Neural cell (in vitro differentiated cells): ENCODE measurements around the gene GNPTG. TPM values are rescaled to one million over a fixed set of nuclear protein-coding genes. Genes with fewer than 3 reads are reported as not detected.

Experiments
- H2AFZ ChIP-seq: fragments of 200-600, 300-800 bp; sonication (generic), shearing (Covaris generic); 2 replicates; pipeline ENCODE4 v1.6.0; 2014; ENCODE audit warnings: low read depth, mild to moderate bottlenecking, antibody characterized with exemption, low read length, moderate library complexity
- H3F3A ChIP-seq: fragments of 200-600 bp; shearing (Covaris generic); 2 replicates; pipeline ENCODE4 v1.6.1; 2016; ENCODE audit warnings: mild to moderate bottlenecking, moderate library complexity, mixed read lengths, antibody characterized with exemption, low read length; ENCODE audit not compliant: insufficient read depth, poor library complexity, severe bottlenecking
- H3K27ac ChIP-seq: fragments of 200-600, 300-800 bp; sonication (generic), shearing (Covaris generic); 2 replicates; pipeline ENCODE4 v1.5.1; 2014; ENCODE audit warnings: mild to moderate bottlenecking, low read length, moderate library complexity
- H3K27me3 ChIP-seq: fragments of 300-800, 200-600 bp; sonication (generic), shearing (Covaris generic); 2 replicates; pipeline ENCODE4 v1.6.0; 2014; ENCODE audit warnings: mild to moderate bottlenecking, low read depth, low read length, moderate library complexity; ENCODE audit not compliant: insufficient read depth
- H3K36me3 ChIP-seq: fragments of 300-800, 200-600 bp; sonication (generic), shearing (Covaris generic); 2 replicates; pipeline ENCODE4 v1.5.1; 2014; ENCODE audit warnings: mild to moderate bottlenecking, antibody characterized with exemption, low read length, moderate library complexity; ENCODE audit not compliant: insufficient read depth
- H3K4me2 ChIP-seq: fragments of 300-800, 200-600 bp; sonication (generic), shearing (Covaris generic); 2 replicates; pipeline ENCODE4 v1.6.0; 2014; ENCODE audit warnings: mild to moderate bottlenecking, low read length
- H3K4me3 ChIP-seq: fragments of 300-800, 200-600 bp; sonication (generic), shearing (Covaris generic); 2 replicates; pipeline ENCODE4 v1.5.1; 2014; ENCODE audit warnings: mild to moderate bottlenecking, low read length, moderate library complexity
- H3K79me2 ChIP-seq: fragments of 200-600 bp; shearing (Covaris generic); replicated peaks from 2 replicates; pipeline ENCODE4 v1.6.0; 2014; ENCODE audit warnings: mild to moderate bottlenecking, low read length, moderate library complexity; ENCODE audit not compliant: insufficient read depth
- H3K9ac ChIP-seq: fragments of 300-800, 200-600 bp; sonication (generic), shearing (Covaris generic); 2 replicates; pipeline ENCODE4 v1.6.1; 2016; ENCODE audit warnings: mild to moderate bottlenecking, low read length, mixed read lengths
- H3K9me2 ChIP-seq: fragments of 200-600 bp; shearing (Covaris generic); 2 replicates; pipeline ENCODE4 v1.6.1; 2016; ENCODE audit warnings: mild to moderate bottlenecking, low read length, mixed read lengths; ENCODE audit not compliant: insufficient read depth
- H3K9me3 ChIP-seq: fragments of 200-600, 300-800 bp; sonication (generic), shearing (Covaris generic); 2 replicates; pipeline ENCODE4 v1.6.1; 2016; ENCODE audit warnings: mild to moderate bottlenecking, mixed run types, low read length, moderate library complexity, mixed read lengths
- H4K20me1 ChIP-seq: fragments of 200-600 bp; shearing (Covaris generic); 2 replicates; pipeline ENCODE4 v1.6.1; 2016; ENCODE audit warnings: mild to moderate bottlenecking, mixed run types; ENCODE audit not compliant: insufficient read depth
- EP300 ChIP-seq: fragments of 450-650 bp; conservative IDR thresholded peaks from 2 replicates; pipeline ENCODE4 v1.6.1; 2014; ENCODE audit warnings: antibody characterized with exemption, mild to moderate bottlenecking, moderate library complexity; ENCODE audit not compliant: poor library complexity, severe bottlenecking
- EZH2 ChIP-seq: fragments of 200-600, 300-800 bp; shearing (Covaris generic), sonication (generic); IDR thresholded peaks from 2 replicates; pipeline ENCODE4 v1.6.1; 2014; ENCODE audit warnings: antibody characterized with exemption, low read length, borderline replicate concordance, mild to moderate bottlenecking; ENCODE audit not compliant: insufficient read depth, poor library complexity, severe bottlenecking
- MXI1 ChIP-seq: fragments of 450-650 bp; conservative IDR thresholded peaks from 2 replicates; pipeline ENCODE4 v1.6.1; 2014; ENCODE audit warnings: antibody characterized with exemption, mild to moderate bottlenecking; ENCODE audit not compliant: poor library complexity, severe bottlenecking
- POLR2AphosphoS5 ChIP-seq: IDR thresholded peaks from 2 replicates; pipeline ENCODE4 v1.6.1; 2012
- RAD21 ChIP-seq: fragments of 450-650 bp; conservative IDR thresholded peaks from 2 replicates; pipeline ENCODE4 v1.6.1; 2014; ENCODE audit warnings: antibody characterized with exemption, mild to moderate bottlenecking, moderate library complexity
- SMC3 ChIP-seq: fragments of 450-650 bp; conservative IDR thresholded peaks from 2 replicates; pipeline ENCODE4 v1.6.1; 2014; ENCODE audit warnings: antibody characterized with exemption, mild to moderate bottlenecking, moderate library complexity; ENCODE audit not compliant: poor library complexity
- TAF1 ChIP-seq: IDR thresholded peaks from 2 replicates; pipeline ENCODE4 v1.6.1; 2012; ENCODE audit warnings: low read depth
- polyA plus RNA-seq: library from polyadenylated mRNA; depleted of rRNA; stranded (reverse); fragments of >200 nt; gene quantifications from 2 replicates; pipeline ENCODE4 v1.2.3, GENCODE V29; 2014
- TF ChIP-seq, protein P1 (sequence below): fragments of 450-650 bp; IDR thresholded peaks from 2 replicates; pipeline ENCODE4 v1.5.1; 2014; ENCODE audit warnings: antibody characterized with exemption, mild to moderate bottlenecking, moderate library complexity; ENCODE audit not compliant: poor library complexity, severe bottlenecking
- TF ChIP-seq, protein P2 (sequence below): IDR thresholded peaks from 2 replicates; pipeline ENCODE4 v1.6.1; 2012; ENCODE audit warnings: borderline replicate concordance

GNPTG gene
- polyA plus RNA-seq, 1 donor from 2014 or later = 90.5 TPM

DNA sequence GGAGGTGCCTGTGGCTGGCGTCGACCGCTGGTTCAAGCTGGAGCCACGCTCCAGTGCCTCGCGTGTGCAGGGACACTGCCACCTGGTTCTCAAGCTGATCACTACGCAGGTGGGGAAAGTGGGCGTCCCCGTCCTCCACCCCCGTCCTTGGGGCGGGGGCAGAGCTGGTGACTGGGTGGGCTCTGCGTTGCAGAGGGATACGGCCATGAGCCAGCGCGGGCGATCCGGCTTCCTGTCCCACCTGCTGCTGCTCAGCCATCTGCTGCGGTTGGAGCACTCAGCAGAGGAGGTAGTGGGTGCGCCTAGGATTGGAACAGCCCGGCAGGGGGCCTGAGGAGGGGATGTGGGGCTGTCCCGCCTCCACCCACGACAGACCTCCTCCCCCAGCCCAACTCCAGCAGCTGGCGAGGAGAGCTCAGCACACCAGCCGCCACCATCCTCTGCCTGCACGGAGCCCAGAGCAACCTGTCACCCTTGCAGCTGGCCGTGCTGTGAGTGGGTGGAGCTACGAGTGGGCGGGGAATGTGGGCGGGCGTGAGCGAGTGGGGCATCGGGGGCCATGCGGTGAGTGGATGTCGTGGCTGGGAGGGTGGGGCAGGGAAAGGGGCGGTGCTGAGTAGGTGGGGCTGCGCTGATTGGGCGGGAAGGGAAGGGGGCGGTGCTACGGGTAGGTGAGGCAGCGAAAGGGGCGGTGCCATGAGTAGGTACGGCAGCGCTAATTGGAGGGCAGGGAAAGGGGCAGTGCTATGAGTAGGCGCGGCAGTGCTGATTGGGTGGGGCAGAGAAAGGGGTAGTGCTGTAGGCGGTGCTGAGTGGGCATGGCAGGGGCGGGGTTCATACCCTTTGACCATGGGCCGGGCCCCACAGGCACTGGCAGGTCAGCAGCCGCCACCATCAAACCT lies 9.0 kb upstream of the GNPTG start:
- peak overlapping the region; percentile 54 for H3K4me3 ChIP-seq
- no peak overlapping the region for H3K4me2 ChIP-seq
- peak overlapping the region; percentile 20 for H3K9ac ChIP-seq
- H3K27ac ChIP-seq = no peak overlapping the region
- no peaks in the 10 kb centered on the region for H4K20me1 ChIP-seq
- H3K79me2 ChIP-seq = no peaks in the 10 kb centered on the region
- H3K9me2 ChIP-seq = no peaks in the 10 kb centered on the region
- TF ChIP-seq MXI1 = no peak
- peak; percentile 31 for TF ChIP-seq POLR2AphosphoS5
- no peak for TF ChIP-seq TAF1
- TF ChIP-seq SMC3 = no peak
- TF ChIP-seq, protein P1, sequence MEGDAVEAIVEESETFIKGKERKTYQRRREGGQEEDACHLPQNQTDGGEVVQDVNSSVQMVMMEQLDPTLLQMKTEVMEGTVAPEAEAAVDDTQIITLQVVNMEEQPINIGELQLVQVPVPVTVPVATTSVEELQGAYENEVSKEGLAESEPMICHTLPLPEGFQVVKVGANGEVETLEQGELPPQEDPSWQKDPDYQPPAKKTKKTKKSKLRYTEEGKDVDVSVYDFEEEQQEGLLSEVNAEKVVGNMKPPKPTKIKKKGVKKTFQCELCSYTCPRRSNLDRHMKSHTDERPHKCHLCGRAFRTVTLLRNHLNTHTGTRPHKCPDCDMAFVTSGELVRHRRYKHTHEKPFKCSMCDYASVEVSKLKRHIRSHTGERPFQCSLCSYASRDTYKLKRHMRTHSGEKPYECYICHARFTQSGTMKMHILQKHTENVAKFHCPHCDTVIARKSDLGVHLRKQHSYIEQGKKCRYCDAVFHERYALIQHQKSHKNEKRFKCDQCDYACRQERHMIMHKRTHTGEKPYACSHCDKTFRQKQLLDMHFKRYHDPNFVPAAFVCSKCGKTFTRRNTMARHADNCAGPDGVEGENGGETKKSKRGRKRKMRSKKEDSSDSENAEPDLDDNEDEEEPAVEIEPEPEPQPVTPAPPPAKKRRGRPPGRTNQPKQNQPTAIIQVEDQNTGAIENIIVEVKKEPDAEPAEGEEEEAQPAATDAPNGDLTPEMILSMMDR = peak; percentile 16
- no peak for TF ChIP-seq RAD21
- TF ChIP-seq, protein P2, sequence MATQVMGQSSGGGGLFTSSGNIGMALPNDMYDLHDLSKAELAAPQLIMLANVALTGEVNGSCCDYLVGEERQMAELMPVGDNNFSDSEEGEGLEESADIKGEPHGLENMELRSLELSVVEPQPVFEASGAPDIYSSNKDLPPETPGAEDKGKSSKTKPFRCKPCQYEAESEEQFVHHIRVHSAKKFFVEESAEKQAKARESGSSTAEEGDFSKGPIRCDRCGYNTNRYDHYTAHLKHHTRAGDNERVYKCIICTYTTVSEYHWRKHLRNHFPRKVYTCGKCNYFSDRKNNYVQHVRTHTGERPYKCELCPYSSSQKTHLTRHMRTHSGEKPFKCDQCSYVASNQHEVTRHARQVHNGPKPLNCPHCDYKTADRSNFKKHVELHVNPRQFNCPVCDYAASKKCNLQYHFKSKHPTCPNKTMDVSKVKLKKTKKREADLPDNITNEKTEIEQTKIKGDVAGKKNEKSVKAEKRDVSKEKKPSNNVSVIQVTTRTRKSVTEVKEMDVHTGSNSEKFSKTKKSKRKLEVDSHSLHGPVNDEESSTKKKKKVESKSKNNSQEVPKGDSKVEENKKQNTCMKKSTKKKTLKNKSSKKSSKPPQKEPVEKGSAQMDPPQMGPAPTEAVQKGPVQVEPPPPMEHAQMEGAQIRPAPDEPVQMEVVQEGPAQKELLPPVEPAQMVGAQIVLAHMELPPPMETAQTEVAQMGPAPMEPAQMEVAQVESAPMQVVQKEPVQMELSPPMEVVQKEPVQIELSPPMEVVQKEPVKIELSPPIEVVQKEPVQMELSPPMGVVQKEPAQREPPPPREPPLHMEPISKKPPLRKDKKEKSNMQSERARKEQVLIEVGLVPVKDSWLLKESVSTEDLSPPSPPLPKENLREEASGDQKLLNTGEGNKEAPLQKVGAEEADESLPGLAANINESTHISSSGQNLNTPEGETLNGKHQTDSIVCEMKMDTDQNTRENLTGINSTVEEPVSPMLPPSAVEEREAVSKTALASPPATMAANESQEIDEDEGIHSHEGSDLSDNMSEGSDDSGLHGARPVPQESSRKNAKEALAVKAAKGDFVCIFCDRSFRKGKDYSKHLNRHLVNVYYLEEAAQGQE = no peak
- TF ChIP-seq EP300 = no peak
- no peak for TF ChIP-seq EZH2
- H3K9me3 ChIP-seq = no peaks in the 10 kb centered on the region
- H3K36me3 ChIP-seq = no peaks in the 10 kb centered on the region
- H3K27me3 ChIP-seq = no peaks in the 10 kb centered on the region
- no peak overlapping the region for H2AFZ ChIP-seq
- H3F3A ChIP-seq = no peaks in the 10 kb centered on the region

DNA sequence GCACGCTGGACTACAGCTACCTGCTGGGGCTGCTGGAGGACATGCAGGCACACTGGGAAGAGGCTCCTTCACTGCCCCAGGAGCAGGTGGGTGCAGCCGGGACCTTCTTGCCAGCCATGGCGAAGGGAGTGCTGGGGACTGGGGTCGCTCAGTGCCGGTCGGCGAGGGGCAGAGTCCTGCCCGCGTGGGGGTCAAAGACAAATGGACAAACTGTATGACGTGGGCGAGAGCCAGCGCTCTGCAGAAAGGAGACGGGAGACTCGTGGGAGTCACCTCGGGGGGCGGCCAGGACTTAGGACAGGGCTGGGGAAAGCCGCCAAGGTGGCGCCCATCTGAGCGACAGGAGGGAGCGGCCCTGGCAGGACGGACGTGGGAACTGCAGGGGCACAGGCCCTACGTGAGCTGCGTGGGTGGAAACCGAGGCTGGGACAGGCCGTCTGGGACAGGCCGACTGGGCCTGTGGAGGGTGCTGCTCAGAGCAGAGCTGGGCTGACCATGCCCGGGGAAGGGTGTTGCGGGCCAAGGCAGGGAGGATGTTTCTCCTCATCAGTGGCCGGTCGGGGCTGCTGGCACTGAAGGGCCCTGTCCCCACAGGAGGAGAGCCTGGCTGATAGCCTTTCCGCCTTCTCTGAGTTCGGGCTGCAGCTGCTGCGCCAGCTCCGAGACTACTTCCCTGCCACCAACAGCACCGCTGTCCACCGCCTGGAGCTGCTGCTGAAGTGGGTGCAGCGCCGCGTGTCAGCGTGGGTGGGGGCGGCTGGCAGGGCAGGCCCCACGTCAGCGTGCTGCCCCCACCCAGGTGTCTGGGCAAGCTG lies 8.1 kb upstream of the GNPTG start:
- Histone ChIP-seq H3K9me2 (no peaks in the 10 kb centered on the region), H3K4me3 (peak overlapping the region; percentile 51), H4K20me1 (no peaks in the 10 kb centered on the region), H3K36me3 (no peaks in the 10 kb centered on the region), H3K9me3 (no peaks in the 10 kb centered on the region), H3K79me2 (no peaks in the 10 kb centered on the region), H3K27me3 (no peaks in the 10 kb centered on the region), H3K9ac (no peak overlapping the region), H3K4me2 (no peak overlapping the region), H3F3A (no peaks in the 10 kb centered on the region), H3K27ac (no peak overlapping the region), H2AFZ (no peak overlapping the region)
- TF ChIP-seq RAD21 (no peak), TAF1 (no peak), POLR2AphosphoS5 (no peak), SMC3 (no peak)
- TF ChIP-seq, protein P2 = no peak
